VCaP (cell line): Measurements from ENCODE around the gene MFN1.
A peak's percentile ranks its signal among the peaks of the same experiment; 100 is the strongest.

Experiments used
- H3K27ac ChIP-seq: fragments of 450-650 bp; 2 replicates; pipeline ENCODE4 v1.5.1; 2017
- TF ChIP-seq, protein P1 (sequence below): fragments of 450-650 bp; conservative IDR thresholded peaks from 2 replicates; pipeline ENCODE4 v1.5.1; 2017; ENCODE audit warnings: mild to moderate bottlenecking, moderate library complexity

MFN1 gene

DNA sequence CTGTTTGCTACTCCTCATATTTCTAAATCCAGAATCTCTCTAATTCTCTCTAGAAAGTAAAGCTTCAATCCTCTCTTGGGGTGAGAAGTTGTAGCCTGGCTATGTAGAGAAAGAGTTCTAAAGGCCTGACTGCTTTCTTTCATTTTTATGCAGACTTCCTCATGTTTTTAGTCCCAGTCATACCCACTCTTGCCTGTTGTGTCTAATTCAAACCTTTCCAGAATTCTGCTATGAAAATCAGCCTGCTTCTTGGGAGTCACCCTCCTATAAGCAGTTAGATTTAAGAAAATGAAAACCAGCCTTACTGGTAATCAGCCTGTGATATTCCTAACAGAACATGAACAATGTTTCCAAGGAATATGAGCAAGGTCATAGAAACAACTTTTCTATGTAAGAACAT is 39.5 kb upstream of the MFN1 start:
- TF ChIP-seq, protein P1, sequence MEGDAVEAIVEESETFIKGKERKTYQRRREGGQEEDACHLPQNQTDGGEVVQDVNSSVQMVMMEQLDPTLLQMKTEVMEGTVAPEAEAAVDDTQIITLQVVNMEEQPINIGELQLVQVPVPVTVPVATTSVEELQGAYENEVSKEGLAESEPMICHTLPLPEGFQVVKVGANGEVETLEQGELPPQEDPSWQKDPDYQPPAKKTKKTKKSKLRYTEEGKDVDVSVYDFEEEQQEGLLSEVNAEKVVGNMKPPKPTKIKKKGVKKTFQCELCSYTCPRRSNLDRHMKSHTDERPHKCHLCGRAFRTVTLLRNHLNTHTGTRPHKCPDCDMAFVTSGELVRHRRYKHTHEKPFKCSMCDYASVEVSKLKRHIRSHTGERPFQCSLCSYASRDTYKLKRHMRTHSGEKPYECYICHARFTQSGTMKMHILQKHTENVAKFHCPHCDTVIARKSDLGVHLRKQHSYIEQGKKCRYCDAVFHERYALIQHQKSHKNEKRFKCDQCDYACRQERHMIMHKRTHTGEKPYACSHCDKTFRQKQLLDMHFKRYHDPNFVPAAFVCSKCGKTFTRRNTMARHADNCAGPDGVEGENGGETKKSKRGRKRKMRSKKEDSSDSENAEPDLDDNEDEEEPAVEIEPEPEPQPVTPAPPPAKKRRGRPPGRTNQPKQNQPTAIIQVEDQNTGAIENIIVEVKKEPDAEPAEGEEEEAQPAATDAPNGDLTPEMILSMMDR, result no peak
- H3K27ac ChIP-seq, result no peak overlapping the region

DNA sequence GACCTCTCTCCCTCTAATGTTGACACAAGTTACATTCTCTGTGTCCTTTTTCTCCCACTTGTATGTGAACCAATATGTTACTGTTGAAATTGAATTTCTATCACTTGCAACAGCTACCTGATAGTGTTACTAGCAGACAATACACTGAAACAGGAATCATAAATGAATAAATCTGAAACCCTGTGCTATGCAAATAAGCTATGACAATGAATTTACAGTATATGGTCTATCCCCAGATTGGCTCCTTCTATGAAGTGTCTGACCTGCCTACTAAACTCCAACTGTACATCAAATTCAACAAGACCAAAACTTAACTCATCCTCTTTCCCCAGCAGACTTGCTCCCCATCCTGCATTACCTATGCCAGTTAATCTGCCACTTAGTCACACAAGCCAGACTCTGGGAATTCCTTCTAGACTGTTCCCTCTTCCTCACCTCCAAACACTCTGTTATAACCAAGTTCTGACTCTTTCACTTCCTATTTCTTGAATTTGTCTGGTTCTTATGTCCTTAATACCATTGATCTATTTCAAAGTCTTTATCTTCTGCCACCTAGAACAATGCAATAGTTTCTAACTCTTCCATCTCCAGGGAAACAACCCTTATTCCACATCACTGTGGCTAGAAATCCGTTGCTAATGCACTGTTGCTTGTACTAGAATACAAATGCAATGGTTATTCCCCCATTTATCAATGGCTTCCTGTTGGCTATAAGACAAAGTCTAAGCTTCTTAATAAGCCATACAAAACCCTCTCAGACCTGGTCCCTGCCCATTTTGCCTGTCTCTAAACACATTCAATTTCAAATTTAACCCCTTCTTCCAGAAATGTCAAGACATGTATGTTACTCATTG is 38.1 kb upstream of the MFN1 start:
- TF ChIP-seq, protein P1, result no peak
- H3K27ac ChIP-seq, result no peak overlapping the region

GRCh38 chr3:179318876-179319275 is 28.6 kb upstream of the MFN1 start:
- TF ChIP-seq, protein P1, result no peak
- H3K27ac ChIP-seq, result no peak overlapping the region

- TF ChIP-seq, protein P1, result peak; percentile 62
- H3K27ac ChIP-seq, result peak overlapping the region; percentile 91
These were observed 25.7 kb upstream of the MFN1 start for GRCh38 chr3:179321668-179322285.

- peak within 1 kb of the TSS; percentile 91 for H3K27ac ChIP-seq
- TF ChIP-seq, protein P1, result peak; percentile 90
These were observed 25.0 kb upstream of the MFN1 start, which contains the start of gene ZNF639 for GRCh38 chr3:179322286-179323196. TSS of gene ZNF639 (plus strand) at chr3:179323031. CDS start at chr3:179328294, 5,263 bp downstream.

- H3K27ac ChIP-seq, result peak overlapping the region; percentile 91
- TF ChIP-seq, protein P1, result no peak
These were observed 24.1 kb upstream of the MFN1 start for GRCh38 chr3:179323197-179324110.
